GM21515 (cell line): ENCODE measurements around the gene HECTD4.
"Not testable (repeated sequence)": the region's sequence is repeated elsewhere in the genome, so short reads cannot be mapped to it uniquely, and the experiment has no call there.

Experiments used
- ATAC-seq: cut with Tn5 transposase; IDR thresholded peaks from one replicate; pipeline ENCODE4 v1.9.1; 2021; ENCODE audit not compliant: unreplicated experiment

The HECTD4 gene

GRCh38 chr12:112164011-112164660 lies 218.1 kb downstream of the HECTD4 start:
- no peak for ATAC-seq

- ATAC-seq = no peak
Observed at GRCh38 chr12:112163471-112163991, 218.7 kb downstream of the HECTD4 start.

- no peak for ATAC-seq
Observed at GRCh38 chr12:112163056-112163455, 219.2 kb downstream of the HECTD4 start.

- no peak for ATAC-seq
Observed at GRCh38 chr12:112162241-112162790, 219.9 kb downstream of the HECTD4 start.

- no peak for ATAC-seq
Observed at GRCh38 chr12:112161711-112162110, 220.5 kb downstream of the HECTD4 start.

GRCh38 chr12:112160611-112161010 lies 221.6 kb downstream of the HECTD4 start:
- ATAC-seq = no peak

- ATAC-seq = no peak
Observed at GRCh38 chr12:112159146-112159541, 223.1 kb downstream of the HECTD4 start.

- not testable (repeated sequence) for ATAC-seq
Observed at GRCh38 chr12:112158461-112159145, 223.6 kb downstream of the HECTD4 start.

GRCh38 chr12:112153893-112154219 lies 228.4 kb downstream of the HECTD4 start:
- no peak for ATAC-seq

- no peak for ATAC-seq
Observed at GRCh38 chr12:112153181-112153892, 228.9 kb downstream of the HECTD4 start.

- ATAC-seq = no peak
Observed at GRCh38 chr12:112151766-112152541, 230.3 kb downstream of the HECTD4 start.

- ATAC-seq = no peak
Observed at GRCh38 chr12:112149596-112149995, 232.6 kb downstream of the HECTD4 start.

GRCh38 chr12:112148031-112148513 lies 234.2 kb downstream of the HECTD4 start:
- no peak for ATAC-seq

- ATAC-seq = no peak
Observed at GRCh38 chr12:112146123-112146522, 236.1 kb downstream of the HECTD4 start.

- ATAC-seq = no peak
Observed at GRCh38 chr12:112140728-112141127, 241.5 kb downstream of the HECTD4 start.

- no peak for ATAC-seq
Observed at GRCh38 chr12:112134731-112135130, 247.5 kb downstream of the HECTD4 start.

- ATAC-seq = no peak
Observed at GRCh38 chr12:112133418-112133817, 248.8 kb downstream of the HECTD4 start.

GRCh38 chr12:112131686-112132085 lies 250.5 kb downstream of the HECTD4 start:
- no peak for ATAC-seq

GRCh38 chr12:112130441-112130998 lies 251.7 kb downstream of the HECTD4 start:
- peak; percentile 46 for ATAC-seq

GRCh38 chr12:112126911-112127310 lies 255.3 kb downstream of the HECTD4 start:
- no peak for ATAC-seq
